ENCODE data around the gene TIE1. TPM values are rescaled to one million over a fixed set of nuclear protein-coding genes. Genes with fewer than 3 reads are reported as not detected.

The TIE1 gene
- total RNA-seq, 1 experiment from 2014 or later = 0.84 TPM

DNA sequence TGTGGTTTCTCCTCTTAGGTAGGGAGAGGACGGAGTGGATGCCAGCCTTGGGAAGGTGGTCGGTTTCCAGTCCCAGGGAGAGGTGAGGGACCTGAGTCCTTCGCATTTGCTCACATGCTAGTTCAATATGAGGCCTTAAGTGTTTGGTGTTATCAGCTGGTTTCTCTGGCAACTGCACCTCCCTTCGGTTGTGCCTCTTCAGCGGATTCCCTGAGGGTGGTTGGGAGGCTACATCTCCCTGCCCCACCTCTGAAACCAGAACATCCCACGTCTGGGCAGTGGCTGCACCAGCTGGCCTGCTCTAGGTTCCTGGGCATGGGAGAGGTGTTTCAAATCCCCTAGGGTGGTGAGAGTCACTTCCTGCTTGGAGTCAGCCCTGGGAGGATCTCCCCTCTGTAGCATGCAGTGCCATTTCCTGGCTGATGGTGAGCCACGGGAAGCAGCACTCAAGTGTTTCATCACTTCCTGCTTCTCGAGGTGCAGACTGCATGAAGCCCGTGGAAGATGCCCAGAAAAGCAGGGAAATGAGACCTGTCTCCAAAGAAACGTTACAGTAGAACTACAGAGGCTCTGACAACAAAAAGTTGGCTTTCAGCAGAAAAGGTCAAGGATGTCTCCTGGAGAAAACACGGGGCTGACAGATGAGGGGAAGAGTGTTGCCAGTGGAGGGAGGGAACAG is 26.5 kb upstream of the TIE1 start:
- peak; percentile 59 for DNase-seq (ENCODE audit: low read depth)

DNA sequence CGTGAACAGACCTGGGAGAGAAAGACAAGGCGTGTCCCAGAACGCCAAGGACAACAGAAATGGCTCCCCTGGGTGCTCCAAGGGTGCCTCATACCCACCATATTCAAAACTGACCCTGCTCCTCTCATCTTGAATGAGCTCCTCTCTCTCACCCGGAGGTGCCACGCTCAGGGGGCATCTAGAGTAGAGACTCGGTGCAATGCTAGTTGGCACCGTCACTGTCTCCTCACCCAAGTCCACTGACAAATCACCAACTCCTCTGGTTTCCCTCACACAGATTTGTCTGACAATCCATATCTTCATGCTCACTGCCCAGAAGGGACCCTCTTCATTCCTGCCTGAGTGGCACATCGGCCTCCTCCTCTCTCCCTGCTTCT is 26.0 kb upstream of the TIE1 start:
- no peak for DNase-seq (ENCODE audit: low read depth)

DNA sequence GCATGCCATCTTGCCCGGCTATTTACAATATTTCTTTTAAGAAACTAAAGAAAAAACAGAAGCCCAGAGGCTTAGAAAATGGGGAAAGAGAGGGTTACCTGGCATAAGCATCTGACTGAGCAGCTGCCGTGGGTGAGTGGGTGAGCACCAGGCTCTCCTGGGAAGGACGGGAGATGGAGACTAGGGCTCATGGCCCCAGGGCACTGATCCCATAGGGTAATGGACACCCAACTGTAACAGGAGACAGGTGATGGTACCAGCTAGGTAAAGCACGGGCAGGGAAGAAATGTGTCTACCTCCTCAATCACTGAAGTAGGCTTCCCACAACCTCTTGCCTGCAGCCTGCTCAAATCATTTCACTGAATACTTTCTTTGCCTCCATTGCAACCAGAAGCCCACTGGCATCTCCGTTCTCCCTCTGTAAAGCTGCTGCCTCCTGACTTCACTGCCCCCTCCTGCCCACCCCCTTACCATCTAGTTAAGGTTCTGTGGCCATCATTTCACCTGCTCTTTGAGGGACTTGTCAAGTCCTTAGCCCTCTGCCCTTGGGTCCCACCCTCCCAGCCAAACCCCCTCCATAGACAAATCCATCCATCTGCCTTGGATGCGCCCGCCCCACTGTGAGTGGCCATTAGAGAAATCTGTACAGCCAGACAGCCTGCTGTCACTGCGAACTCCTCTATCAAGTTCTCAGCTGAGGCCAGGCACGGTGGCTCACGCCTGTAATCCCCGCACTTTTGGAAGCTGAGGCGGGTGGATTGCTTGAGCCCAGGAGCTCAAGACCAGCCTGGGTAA is 24.8 kb upstream of the TIE1 start:
- DNase-seq (ENCODE audit: low read depth) = no peak

DNA sequence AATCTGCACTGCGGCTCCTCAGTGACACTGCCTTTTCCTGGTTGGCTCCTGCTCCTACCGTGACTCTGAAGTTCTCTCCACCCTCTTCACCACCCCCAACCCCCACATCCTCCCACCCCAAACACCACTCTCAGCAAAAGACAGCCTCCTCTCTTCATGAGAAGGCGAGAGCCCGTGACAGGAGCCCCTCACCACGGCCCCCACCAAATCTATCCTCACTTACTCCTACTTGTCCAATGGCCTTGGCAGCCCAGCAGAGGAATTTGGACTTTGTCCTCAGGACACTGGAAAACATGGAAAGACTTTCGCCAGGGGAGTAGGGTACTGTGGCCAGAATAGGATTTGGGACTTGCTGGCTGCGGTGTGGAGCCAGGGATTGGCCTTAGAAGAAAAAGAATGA is 24.1 kb upstream of the TIE1 start:
- no peak for DNase-seq (ENCODE audit: low read depth)

DNA sequence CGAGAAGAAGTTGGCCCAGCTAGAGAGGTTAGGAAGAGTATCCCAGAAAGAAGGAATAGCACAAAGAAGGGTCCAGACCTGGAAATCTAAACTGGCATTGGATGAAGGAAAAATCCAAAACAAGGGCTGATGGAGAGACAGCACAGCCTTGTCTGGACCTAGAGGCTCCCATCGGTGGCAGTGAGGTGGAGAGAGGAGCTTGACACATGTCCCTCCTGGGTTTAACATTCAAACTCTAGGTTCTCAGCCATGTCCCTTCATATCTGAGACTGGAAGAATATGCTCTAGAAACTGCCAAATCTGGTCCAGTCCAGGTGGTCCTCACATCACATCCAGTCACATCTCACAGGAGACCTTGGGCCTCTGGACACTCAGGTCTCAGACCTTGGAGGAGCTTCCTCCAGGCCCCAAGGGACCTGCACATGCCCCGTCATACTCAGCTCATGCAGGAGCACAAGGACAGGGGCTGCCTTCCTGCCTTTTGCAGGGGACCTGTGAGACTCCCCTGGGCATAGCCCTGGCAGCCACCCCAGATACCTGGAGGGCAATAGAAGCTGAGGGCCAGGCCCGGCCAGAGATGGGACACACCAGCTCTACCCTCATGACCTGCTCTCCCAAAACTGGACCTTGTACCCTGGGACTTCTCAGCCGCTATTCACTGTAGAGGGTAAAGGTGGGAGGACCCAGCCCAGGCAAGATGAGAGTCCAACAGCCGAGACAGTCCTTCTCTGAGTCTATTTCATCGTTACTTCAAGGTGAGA is 23.5 kb upstream of the TIE1 start:
- no peak for DNase-seq (ENCODE audit: low read depth)

DNA sequence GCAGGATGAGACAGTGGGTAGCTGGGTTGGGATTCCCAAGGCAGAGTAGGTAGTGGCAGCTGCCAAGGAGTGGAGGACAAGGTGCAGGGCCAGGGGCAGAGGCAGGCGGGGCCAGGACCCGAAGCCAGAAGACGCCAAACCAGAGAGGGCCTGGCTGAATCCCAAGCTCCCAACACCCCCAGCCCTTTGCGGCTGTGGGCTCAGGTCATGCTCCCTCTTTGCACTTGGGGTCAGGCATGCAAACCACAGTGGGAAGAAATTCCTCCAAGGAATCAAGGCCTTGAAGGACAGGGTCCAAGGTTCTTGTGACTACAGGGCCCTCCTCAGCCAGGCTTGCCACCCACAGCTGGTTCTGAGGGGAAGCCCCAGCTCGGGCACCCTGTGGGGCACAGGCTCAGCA is 21.6 kb upstream of the TIE1 start:
- DNase-seq (ENCODE audit: low read depth) = no peak

DNA sequence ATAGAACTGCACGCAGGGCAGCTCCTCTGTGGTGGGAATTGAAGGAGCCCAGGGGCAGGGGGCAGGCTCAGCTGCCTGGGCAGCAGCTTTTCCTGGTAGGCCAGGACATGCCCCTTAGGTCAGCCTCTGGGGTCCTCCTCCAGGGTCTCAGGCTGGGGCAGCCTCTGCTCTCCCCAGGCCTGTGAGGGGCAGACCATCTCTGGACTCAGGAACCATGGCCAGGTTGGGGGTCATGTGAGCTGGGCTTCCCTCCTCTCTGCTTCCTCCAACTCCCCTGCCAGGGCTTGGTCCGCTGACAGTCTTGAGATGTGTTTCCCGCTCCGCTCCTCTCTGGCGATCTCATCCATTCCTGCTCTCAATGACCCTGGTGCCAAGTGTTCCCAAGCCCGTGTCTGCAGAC is 21.1 kb upstream of the TIE1 start:
- DNase-seq (ENCODE audit: low read depth) = no peak

DNA sequence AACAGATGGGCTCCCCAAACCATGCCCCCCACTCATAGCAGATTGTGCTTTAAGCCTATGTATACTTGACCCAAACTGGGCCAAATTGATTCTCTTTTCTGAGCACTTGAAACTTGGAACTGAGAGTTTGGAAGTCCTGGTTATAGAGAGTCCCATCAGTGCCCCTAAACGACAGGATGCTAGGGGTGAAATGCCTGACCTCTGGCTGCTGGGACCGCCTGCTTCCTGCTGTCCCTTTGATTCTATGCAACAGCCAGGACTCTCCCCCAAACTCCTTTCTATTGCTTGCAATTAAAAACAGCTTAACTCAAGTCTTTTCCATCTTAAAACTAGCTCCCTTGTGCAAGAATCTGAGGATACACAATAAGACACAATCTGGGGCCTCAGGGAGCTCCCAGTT is 20.1 kb upstream of the TIE1 start:
- DNase-seq (ENCODE audit: low read depth) = no peak

DNA sequence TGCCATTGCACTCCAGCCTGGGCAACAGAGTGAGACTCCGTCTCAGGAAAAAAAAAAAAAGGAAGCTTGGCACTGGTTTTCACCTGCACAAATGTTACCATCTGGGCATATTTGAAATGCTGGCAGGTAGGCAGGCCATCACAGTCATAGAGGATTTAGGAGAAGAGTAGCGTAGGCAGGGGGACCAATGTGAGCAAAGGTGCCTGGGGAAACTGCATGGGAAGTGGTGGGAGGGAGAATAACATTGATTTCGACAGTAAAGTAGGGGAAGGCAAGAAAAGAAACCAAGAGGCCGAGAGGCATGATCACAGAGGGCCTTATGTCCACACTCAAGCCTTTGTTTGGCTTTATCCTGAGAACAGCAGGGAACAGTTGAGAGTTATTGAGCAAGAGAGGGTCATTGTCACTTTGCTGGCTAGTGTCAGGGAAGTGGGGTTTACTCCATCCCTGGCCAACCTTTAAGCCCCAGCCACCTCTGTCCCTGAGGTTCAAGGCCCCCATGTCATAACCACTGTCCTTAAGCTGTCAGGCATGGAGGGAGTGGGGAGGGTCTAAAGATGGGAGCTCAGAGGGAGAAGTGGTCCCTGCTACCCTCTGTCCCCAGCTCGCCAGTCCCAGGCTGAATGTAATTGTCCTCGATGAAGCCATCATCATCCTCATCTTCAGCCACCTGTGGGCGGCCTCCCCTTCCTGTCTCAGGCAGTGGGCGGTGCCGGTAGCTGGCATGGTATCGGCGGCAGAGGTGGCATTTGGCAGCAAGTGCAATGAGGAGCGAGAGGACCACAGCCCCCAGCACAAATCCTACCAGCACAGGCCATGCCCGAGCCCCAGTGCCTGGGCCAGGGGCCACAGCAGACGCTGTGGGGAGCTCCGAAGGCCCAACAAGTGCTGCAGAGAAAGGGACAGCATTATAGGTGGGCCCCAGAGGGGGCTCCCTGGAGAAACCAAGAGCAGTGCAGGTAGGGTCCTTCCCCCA is 18.3 kb upstream of the TIE1 start:
- no peak for DNase-seq (ENCODE audit: low read depth)

DNA sequence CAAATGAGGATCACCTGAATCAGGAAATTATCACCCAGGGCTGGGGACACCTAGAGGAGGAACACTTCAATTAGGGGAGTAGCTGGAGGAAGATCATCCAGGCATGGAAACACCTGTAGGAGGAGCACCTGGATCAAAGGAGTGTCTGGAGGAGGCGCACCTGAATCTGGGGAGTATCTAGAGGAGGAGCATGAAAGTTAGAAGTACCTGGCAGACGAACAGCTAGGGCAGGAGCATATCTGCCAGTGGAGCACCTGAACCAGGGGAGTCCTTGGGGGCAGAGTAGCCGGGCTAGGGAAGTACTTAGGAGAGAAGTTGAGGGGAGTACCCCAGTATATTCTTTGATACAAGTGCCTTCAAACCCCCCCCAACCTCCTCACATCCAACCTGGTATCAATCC is 16.7 kb upstream of the TIE1 start:
- DNase-seq (ENCODE audit: low read depth) = no peak

DNA sequence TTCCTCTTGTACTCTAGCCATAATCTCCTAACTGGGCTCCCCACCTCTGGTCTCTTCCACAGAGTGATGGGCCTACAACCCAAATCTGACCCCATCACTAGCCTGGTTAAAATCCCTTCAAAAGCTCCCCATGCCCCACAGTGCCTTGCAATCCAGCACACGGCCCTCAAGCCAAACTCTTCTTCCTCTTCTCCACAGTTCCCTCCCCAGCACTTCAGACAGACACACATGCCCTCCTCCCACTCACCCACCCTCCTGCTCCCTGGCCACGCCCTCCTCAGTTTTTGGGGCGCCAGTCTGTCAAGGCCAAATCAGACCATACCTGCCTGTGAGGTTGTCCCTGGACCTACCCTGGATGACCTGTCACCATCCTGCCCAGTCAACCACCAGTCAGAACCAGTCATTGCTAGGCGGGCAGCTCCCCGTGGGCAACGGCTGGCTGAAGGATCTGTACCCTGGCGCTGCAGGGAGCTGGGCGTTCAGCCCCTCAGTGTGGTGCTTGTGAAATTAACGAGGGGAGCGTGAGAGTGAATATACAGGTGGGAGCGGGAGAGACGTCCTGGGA is 16.2 kb upstream of the TIE1 start:
- no peak for DNase-seq (ENCODE audit: low read depth)

DNA sequence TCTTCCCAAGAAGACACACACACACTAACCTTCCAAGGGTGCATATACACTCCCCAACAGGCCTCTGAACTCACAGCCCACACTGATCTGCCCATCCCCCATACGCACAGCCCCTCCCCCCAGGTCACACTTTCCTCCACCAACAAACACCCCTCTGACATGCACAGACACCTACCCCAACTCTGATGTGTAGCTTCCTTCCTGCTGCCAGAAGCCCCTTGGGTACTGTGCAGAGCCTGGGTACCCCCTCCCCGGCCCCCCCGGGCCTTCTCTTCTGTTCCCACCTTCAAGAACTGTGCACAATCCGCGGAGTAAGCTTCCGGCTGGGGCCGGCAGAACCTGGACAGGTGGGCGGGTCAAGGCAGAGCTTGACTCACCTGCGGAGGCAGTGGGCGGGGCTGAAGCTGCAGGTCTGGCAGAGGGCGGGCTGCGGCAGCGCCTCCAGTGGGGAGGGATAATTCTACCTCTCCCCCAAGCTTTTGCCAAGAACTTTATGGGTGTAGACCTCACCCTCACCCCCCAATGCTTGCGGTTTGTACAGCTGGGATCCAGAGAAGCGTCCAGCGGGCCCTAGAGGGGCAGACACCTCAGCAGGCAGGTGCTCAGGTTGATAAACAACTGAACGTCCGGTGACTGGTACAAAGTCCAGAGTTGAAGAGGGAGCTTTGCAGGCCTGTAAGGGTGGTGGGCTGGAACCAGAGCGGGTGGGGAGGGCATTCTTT is 15.4 kb upstream of the TIE1 start, which contains the start of gene C1orf210:
Gene C1orf210 (minus strand): TSS at position 313 of the 722 bp plus-strand sequence. CDS start 2,311 bp downstream, outside the sequence.
- no peak for DNase-seq (ENCODE audit: low read depth)

DNA sequence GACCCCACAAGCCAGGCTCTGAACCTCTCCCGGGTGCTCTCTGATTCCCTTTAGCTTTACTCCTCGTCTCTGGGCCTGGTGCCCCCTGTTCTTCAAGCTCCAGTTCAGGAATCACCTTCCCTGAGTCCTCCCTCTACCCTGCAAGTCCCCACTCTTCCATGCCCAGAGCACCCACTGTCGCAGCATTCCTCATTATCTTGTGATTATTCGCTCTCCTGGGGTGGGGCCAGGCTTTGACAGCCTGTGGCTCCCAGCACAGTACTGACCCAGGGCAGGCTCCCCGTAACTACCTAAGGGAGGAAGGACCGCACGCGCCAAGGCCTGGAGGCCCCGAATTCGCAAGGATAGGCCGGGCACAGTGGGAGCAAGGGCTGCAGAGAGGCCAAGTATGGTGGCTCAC is 14.7 kb upstream of the TIE1 start:
- no peak for DNase-seq (ENCODE audit: low read depth)

DNA sequence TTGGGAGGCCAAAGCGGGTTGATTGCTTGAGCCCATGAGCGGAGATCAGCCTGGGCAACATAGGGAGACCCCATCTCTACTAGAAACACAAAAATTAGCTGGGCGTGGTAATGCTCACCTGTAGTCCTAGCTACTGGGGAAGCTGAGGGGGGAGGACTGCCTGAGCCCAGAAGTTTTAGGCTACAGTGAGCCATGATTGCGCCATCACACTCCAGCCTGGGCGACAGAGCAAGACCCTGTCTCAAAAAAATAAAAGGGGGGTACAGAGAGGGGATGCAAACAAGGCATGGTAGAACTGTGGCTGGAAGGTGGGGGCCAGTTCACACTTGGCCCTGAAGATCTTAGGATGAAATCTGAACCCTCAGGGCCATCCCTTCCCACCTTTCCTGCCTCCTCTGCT is 14.2 kb upstream of the TIE1 start:
- no peak for DNase-seq (ENCODE audit: low read depth)

DNA sequence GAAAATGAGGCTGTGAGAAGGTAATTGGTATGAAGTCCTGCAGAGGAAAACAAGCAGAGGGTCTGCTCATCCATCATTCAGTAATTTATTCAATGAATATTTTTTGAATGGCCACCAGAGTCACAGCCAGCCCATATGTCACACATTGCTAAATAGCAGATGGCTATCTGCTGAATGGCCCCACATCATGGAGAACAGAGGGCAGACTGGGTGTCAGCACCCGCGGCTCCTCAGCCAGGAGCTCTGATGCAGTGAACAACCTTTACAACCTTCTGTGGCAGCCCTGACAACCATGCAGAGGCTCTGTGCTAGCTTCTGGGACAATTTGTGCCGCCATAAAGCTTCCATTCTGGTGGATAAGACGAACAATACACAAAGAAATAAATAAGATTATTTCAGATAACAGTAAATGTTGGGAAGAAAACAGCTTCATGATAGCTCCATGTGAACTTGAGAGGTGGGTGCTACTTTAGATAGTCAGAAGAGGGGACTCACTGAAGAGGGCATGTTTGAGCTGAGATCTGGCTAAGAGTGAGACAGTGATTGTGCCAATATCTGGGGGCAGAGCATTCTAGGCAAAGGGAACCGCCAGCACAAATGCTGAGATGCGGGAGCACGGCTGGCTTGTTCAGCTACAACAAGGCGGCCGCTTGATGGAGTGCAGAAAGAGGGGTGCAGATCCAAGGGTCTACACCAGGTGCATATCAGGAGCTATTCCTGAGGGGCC is 12.6 kb upstream of the TIE1 start:
- DNase-seq (ENCODE audit: low read depth) = no peak

DNA sequence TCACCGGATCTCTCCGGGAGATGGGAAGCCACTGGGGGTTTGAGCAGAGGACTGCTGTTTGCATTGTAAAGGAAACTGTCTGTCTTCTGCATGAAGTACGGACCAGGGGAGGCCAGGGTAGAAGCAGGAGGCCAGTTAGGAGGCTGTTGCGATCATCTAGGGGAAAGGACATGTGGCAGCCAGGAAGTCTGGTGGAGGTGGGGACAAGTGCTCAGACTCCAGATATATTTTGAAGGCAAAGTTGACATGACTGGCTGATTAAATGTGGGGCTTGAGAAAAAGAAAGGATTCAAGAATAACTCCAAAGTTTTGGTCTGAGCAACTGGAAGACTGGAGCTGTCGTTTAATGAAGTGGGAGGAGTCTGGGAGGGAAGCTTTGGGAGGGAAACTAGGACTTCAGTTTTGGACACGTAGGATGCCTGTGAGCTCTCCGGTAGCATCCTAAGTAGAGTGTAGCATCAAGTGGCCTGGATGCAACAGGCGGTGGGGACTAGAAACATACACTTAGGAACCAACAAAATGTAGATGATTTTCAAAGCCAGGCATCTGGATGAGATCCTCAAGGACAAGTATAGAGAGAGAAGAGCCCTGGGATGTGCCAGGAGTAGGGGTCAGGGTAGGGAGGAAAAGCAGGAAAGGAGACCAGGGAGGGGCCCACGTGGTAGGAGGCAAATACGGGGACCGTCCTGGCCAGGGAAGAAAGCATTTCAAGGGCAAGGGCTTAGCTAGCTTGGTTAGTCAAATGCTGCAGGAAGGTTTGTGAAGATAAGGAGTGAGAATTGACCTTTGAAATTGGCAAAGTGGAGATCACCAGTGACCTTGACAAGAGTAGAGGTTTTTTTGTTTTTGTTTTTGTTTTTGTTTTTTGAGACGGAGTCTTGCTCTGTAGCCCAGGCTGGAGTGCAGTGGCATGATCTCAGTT is 11.7 kb upstream of the TIE1 start:
- DNase-seq (ENCODE audit: low read depth) = no peak

DNA sequence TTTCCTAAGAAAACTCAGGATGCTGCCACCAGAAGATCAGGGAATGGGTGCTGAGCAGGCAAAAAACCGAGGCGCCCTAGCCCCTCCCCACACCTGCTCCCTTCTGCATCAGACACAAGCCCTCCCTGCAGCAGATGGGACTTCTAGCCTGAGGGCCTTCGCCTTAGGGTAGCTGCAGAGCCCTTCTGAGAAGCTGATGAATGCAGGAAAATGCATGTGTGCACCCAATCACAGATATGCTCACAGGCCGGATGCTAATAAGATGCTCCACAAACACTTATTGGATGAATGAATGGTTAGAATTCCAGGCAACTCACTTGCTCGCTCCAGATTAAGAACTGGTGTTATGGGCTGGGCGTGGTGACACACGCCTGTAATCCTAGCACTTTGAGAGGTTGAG is 8.6 kb upstream of the TIE1 start:
- DNase-seq (ENCODE audit: low read depth) = no peak

DNA sequence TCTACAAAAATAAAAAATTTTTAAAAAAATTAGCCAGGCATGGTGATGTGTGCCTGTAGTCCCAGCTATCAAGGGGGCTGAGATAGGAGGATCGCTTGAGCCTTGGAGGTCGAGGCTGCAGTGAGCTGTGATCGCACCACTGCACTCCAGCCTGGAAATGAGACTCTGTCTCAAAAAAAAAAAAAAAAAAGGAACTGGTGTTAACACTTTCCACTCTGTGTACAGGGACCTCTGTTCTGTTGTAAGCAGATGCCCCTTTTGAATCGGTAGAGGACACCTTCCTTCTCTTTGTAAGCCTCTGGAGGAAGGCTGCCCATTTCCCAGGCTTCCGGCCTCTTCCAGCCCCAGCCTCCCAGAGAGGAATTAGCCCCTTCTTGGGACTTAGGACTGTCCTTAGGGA is 8.1 kb upstream of the TIE1 start:
- no peak for DNase-seq (ENCODE audit: low read depth)

DNA sequence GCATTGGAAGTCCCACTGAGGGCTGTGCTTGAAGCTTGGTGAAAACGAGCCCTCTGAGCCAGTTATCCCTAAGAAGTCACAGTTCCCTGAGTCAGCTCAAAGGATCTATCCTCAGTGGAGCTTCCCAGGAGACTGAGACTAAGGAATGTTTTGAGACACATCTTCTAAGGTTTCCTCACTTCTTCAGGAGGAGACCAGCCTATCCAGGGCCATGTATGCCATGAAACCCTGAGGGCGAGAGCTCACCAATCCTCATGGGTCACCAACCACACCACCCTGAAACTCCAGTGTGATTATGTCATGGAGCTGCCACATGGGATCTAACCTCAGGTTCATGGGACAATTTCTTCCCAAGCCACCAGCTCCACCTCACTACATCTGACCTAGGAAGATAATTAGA is 7.6 kb upstream of the TIE1 start:
- peak; percentile 13 for DNase-seq (ENCODE audit: low read depth)
